H54 (cell line): ENCODE results near the gene NCKIPSD.

Source experiments
- DNase-seq: peaks from one replicate; pipeline ENCODE4 v3.0.0; 2011; ENCODE audit warnings: low spot score, mixed read lengths; ENCODE audit not compliant: insufficient read length
- FAIRE-seq: peaks from 3 replicates; lab custom pipeline; 2011; peaks lifted over from hg19 to GRCh38; lab: Jason Lieb, UNC
- POLR2A ChIP-seq: IDR thresholded peaks from 2 replicates; pipeline ENCODE4 v1.6.1; 2011; ENCODE audit warnings: low read depth, mild to moderate bottlenecking, low read length

NCKIPSD gene

GRCh38 chr3:48636149-48636655 is 49.5 kb downstream of the NCKIPSD start:
- DNase-seq (no peak), FAIRE-seq (no peak)
- no peak for TF ChIP-seq POLR2A

GRCh38 chr3:48635222-48636021 is 50.3 kb downstream of the NCKIPSD start, which contains the start of gene SLC26A6:
Gene SLC26A6, minus strand, starts transcription at chr3:48635461. Its CDS starts 68 bp downstream, at chr3:48635393.
- FAIRE-seq (no peak), DNase-seq (peak; percentile 99)
- TF ChIP-seq POLR2A, result peak; percentile 78

GRCh38 chr3:48634661-48635221 is 51.0 kb downstream of the NCKIPSD start:
- peak; percentile 81 for DNase-seq
- no peak for FAIRE-seq
- TF ChIP-seq POLR2A, result peak; percentile 60; the same call in 1 of the 2 replicates

- TF ChIP-seq POLR2A, result no peak
- DNase-seq (no peak), FAIRE-seq (no peak)
Measured at GRCh38 chr3:48633743-48634142, 52.0 kb downstream of the NCKIPSD start.

- no peak for TF ChIP-seq POLR2A
- DNase-seq, result no peak
- FAIRE-seq, result no peak
Measured at GRCh38 chr3:48633256-48633655, 52.5 kb downstream of the NCKIPSD start.

- TF ChIP-seq POLR2A, result no peak
- DNase-seq, result no peak
- FAIRE-seq, result no peak
Measured at GRCh38 chr3:48631516-48632448, 53.9 kb downstream of the NCKIPSD start.

GRCh38 chr3:48630833-48631232 is 54.9 kb downstream of the NCKIPSD start:
- DNase-seq, result no peak
- no peak for TF ChIP-seq POLR2A
- FAIRE-seq, result no peak

- TF ChIP-seq POLR2A, result no peak
- FAIRE-seq, result no peak
- no peak for DNase-seq
Measured at GRCh38 chr3:48630407-48630806, 55.3 kb downstream of the NCKIPSD start.

- FAIRE-seq, result no peak
- TF ChIP-seq POLR2A, result no peak
- DNase-seq, result no peak
Measured at GRCh38 chr3:48629894-48630293, 55.8 kb downstream of the NCKIPSD start.

GRCh38 chr3:48628277-48629017 is 57.3 kb downstream of the NCKIPSD start:
- no peak for FAIRE-seq
- no peak for DNase-seq
- no peak for TF ChIP-seq POLR2A

- FAIRE-seq, result no peak
- TF ChIP-seq POLR2A, result no peak
Measured at GRCh38 chr3:48625600-48625999, 60.1 kb downstream of the NCKIPSD start.

GRCh38 chr3:48624767-48625166 is 60.9 kb downstream of the NCKIPSD start:
- DNase-seq (no peak), FAIRE-seq (no peak)
- TF ChIP-seq POLR2A, result no peak

More at GRCh38 chr3:48625600-48625999, 60.1 kb downstream of the NCKIPSD start:
- DNase-seq, result no peak
